IgD-negative memory B cell (primary cell): ENCODE data around the gene SRL. TPM values are rescaled to one million over a fixed set of nuclear protein-coding genes. Genes with fewer than 3 reads are reported as not detected.
A peak's percentile ranks its signal among the peaks of the same experiment; 100 is the strongest.

Source experiments
- H3K27ac Mint-ChIP-seq, 3 donors: one replicate each; pipeline ENCODE4 v1.8.0; 2020 to 2022; ENCODE audit warnings: mild to moderate bottlenecking in 3 of 3, mixed read lengths in 3 of 3, moderate library complexity in 1 of 3
- H3K27me3 Mint-ChIP-seq: one replicate; pipeline ENCODE4 v1.8.0; 2021; ENCODE audit warnings: mixed read lengths
- H3K36me3 Mint-ChIP-seq: one replicate; pipeline ENCODE4 v1.8.0; 2020; ENCODE audit warnings: mild to moderate bottlenecking, mixed read lengths
- H3K4me1 Mint-ChIP-seq, 3 donors: one replicate each; pipeline ENCODE4 v1.8.0; 2020 to 2022; ENCODE audit warnings: mixed read lengths in 3 of 3, mild to moderate bottlenecking in 1 of 3
- H3K4me3 Mint-ChIP-seq, 4 donors: one replicate each; pipeline ENCODE4 v1.8.0; 2020 to 2022; ENCODE audit warnings: mild to moderate bottlenecking in 4 of 4, mixed read lengths in 4 of 4, moderate library complexity in 3 of 4
- H3K9me3 Mint-ChIP-seq, 3 donors: one replicate each; pipeline ENCODE4 v1.8.0; 2020 to 2021; ENCODE audit warnings: mixed read lengths in 3 of 3, mild to moderate bottlenecking in 1 of 3
- polyA plus RNA-seq: library from polyadenylated mRNA; unstranded; fragments of 300-500 nt; fragmentation: Illumina TruSeq; gene quantifications from one replicate; pipeline ENCODE4 v1.2.3, GENCODE V29; 2021

The SRL gene
- not detected for polyA plus RNA-seq

GRCh38 chr16:4241928-4242283 is at the start of gene SRL:
SRL (minus strand) TSS chr16:4242080; CDS start chr16:4242067, 13 bp downstream.
- no peaks in the 10 kb centered on the region for H3K36me3 Mint-ChIP-seq
- peak within 1 kb of the TSS in 1 of 3 donors; percentile 77 for H3K27ac Mint-ChIP-seq
- peaks cover 18% of the 10 kb centered on the region for H3K27me3 Mint-ChIP-seq
- no peaks in the 10 kb centered on the region for H3K9me3 Mint-ChIP-seq
- no peaks in the 10 kb centered on the region for H3K4me1 Mint-ChIP-seq
- H3K4me3 Mint-ChIP-seq, result no peak within 1 kb of the TSS

DNA sequence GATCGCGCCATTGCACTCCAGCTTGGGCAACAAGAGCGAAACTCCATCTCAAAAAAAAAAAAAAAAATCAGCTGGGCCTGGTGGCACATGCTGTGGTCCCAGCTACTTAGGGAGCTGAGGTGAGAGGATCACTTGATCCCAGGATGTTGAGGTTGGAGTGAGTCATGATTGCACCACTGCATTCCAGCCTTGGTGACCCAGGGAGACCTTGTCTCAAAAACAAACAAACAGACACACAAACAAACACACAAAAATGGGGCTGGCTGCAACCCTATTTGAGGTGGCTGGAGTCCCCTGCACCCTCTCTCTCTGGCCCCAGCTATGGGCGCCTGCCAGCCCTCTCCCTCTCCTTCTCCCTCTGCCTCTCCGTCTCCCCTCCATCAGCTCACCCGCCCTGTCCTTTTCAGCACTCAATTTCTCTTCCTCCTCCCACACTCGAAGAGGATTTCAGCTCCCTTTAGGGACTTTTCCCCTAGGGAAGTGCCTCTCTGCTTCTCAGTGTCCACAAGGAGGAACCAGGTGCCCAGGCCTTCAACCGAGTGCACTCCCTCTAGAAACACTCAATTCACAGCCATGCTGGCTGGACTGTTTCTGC is 48.5 kb upstream of the SRL start:
- H3K9me3 Mint-ChIP-seq, result no peaks in the 10 kb centered on the region

DNA sequence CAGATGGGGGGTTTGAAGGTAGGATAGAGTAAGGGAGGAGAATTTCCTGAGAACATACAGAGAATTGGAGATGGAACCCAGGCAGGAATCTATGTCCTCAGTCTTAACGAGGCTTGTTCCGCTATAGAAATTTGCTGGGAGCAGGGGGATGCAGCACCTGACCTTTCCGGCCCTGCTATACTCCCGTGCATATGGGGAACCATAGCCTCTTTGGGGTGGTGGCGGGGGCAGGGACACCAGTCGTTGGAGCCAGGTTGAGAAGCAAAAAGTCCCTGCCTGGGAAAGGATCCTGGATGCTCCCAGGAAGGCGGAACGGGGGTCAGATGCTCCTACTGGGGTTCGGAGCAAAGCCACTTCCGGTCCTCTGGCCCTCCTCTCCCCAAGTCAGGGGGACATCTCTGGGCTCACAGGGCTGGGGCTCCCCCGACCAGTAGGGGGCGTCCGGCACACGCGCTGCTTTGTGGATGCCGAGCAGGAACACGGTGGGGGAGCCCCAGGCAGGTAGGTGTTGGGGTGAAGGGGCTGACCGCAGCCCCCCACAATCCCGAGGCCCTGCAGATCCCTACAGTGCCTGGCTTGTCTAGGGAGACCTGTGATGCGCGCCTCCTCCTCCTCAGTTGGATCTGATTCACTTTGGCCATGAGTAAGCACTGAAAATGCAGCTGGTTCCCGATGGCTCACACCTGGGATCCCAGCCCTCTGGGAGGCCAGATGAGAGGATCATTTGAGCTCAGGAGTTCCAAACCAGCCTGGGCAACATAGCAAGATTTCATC is 46.5 kb upstream of the SRL start:
- Mint-ChIP-seq H3K27ac (peak overlapping the region in 1 of 3 donors; percentile 16), H3K27me3 (peaks cover 11% of the 10 kb centered on the region), H3K4me1 (peaks cover 0 to 5% (median 3%) of the 10 kb centered on the region in 3 donors), H3K9me3 (no peaks in the 10 kb centered on the region), H3K4me3 (no peak overlapping the region), H3K36me3 (peaks cover 3% of the 10 kb centered on the region)

More for the DNA sequence above, 48.5 kb upstream of the SRL start:
- H3K4me3 Mint-ChIP-seq, result peak overlapping the region in 1 of 4 donors; percentile 74
- H3K27ac Mint-ChIP-seq, result peak overlapping the region in 1 of 3 donors; percentile 27
- peaks cover 5% of the 10 kb centered on the region for H3K27me3 Mint-ChIP-seq
- peaks cover 0 to 5% (median 2%) of the 10 kb centered on the region in 3 donors for H3K4me1 Mint-ChIP-seq
- H3K36me3 Mint-ChIP-seq, result peaks cover 4% of the 10 kb centered on the region

GRCh38 chr16:4285167-4285566 is 43.3 kb upstream of the SRL start:
- Mint-ChIP-seq H3K36me3 (peaks cover 2% of the 10 kb centered on the region), H3K27me3 (peaks cover 7% of the 10 kb centered on the region), H3K4me3 (no peak overlapping the region), H3K27ac (no peak overlapping the region), H3K9me3 (peaks cover 0 to 6% (median 3%) of the 10 kb centered on the region in 3 donors), H3K4me1 (peaks cover 0 to 5% (median 1%) of the 10 kb centered on the region in 3 donors)

DNA sequence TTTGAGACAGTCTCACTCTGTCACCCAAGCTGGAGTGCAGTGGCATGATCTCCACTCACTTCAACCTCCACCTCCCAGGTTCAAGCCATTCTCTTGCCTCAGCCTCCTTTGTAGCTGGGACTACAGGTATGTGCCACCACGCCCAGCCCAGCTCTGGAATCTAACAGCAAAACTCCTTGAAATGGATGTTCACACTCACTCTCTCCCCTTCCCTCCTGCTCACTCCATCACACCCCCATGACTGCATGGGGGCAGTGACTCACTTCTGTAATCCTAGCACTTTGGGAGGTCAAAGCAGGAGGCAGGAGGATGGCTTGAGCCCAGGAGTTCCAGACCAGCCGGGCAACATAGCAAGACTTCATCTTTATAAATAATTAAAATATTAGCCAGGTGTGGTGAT is 42.1 kb upstream of the SRL start:
- peaks cover 0 to 6% (median 3%) of the 10 kb centered on the region in 3 donors for H3K9me3 Mint-ChIP-seq
- no peak overlapping the region for H3K27ac Mint-ChIP-seq
- peaks cover 2% of the 10 kb centered on the region for H3K36me3 Mint-ChIP-seq
- H3K4me3 Mint-ChIP-seq, result peak overlapping the region in 1 of 4 donors; percentile 53
- H3K4me1 Mint-ChIP-seq, result peaks cover 0 to 5% (median 1%) of the 10 kb centered on the region in 3 donors
- peaks cover 7% of the 10 kb centered on the region for H3K27me3 Mint-ChIP-seq

DNA sequence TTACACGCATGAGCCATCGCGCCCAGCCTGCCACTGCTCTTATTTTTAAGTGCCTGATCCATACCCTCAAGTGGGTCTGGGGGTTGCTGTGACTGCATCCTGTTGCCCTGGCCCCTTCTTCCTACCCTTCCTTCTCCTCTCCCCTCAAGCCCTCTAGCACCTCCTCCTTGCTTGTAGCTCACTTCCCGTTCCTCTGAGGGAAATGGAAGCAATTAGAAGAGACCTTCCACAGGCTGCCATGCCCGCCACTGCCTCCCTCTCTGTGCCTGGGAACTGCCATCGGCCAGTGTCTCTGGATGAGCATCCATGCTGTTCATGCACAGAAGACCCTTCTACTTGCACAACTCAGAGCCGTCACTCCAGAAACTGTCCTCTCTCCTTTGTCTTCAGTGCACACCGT is 41.6 kb upstream of the SRL start:
- Mint-ChIP-seq H3K36me3 (peaks cover 2% of the 10 kb centered on the region), H3K4me1 (peaks cover 0 to 5% (median 1%) of the 10 kb centered on the region in 3 donors), H3K27ac (no peak overlapping the region), H3K4me3 (no peak overlapping the region), H3K9me3 (peaks cover 0 to 6% (median 3%) of the 10 kb centered on the region in 3 donors), H3K27me3 (peaks cover 8% of the 10 kb centered on the region)

DNA sequence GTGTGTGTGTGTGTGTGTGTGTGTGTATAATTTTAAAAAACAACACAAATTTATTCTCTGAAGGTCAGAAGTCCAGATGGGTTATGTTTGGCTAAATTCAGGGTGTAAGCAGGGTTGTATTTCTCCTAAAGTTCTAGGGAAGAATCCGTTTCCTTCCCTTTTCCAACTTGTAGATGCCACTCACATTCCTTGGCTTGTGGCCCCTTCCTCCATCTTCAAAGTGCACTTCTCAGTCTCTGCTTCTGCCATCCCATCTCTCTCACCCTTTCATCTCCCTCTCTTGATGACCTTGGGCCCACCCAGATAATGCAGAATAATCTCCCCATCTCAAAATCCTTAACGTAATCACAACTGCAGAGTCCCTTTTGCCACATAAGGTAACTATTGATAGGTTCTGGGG is 38.7 kb upstream of the SRL start:
- Mint-ChIP-seq H3K4me3 (no peak overlapping the region), H3K27ac (no peak overlapping the region), H3K4me1 (peaks cover 0 to 1% (median 0%) of the 10 kb centered on the region in 3 donors), H3K27me3 (peaks cover 7% of the 10 kb centered on the region), H3K36me3 (peaks cover 2% of the 10 kb centered on the region), H3K9me3 (peaks cover 0 to 6% (median 3%) of the 10 kb centered on the region in 3 donors)

GRCh38 chr16:4277987-4278513 is 36.2 kb upstream of the SRL start:
- H3K27ac Mint-ChIP-seq, result no peak overlapping the region
- H3K36me3 Mint-ChIP-seq, result peaks cover 2% of the 10 kb centered on the region
- H3K4me1 Mint-ChIP-seq, result peaks cover 1 to 8% (median 4%) of the 10 kb centered on the region in 3 donors
- H3K4me3 Mint-ChIP-seq, result peak overlapping the region in 1 of 4 donors; percentile 26
- H3K9me3 Mint-ChIP-seq, result peaks cover 0 to 6% (median 3%) of the 10 kb centered on the region in 3 donors
- H3K27me3 Mint-ChIP-seq, result peaks cover 1% of the 10 kb centered on the region

- Mint-ChIP-seq H3K9me3 (peaks cover 0 to 3% (median 2%) of the 10 kb centered on the region in 3 donors), H3K4me3 (peak overlapping the region in 2 of 4 donors; percentile 26 to 74), H3K4me1 (peaks cover 2 to 13% (median 5%) of the 10 kb centered on the region in 3 donors), H3K27ac (peak overlapping the region in 1 of 3 donors; percentile 100), H3K27me3 (peaks cover 1% of the 10 kb centered on the region), H3K36me3 (peaks cover 2% of the 10 kb centered on the region)
Measured at GRCh38 chr16:4275861-4276260, 34.0 kb upstream of the SRL start.

- Mint-ChIP-seq H3K4me1 (peaks cover 8 to 13% (median 8%) of the 10 kb centered on the region in 3 donors), H3K27me3 (peaks cover 1% of the 10 kb centered on the region), H3K4me3 (peak overlapping the region; percentile 80 to 96 (median 88)), H3K27ac (peak overlapping the region; percentile 63 to 100 (median 90)), H3K9me3 (no peaks in the 10 kb centered on the region), H3K36me3 (no peaks in the 10 kb centered on the region)
Measured at GRCh38 chr16:4273858-4274311, 32.0 kb upstream of the SRL start.

DNA sequence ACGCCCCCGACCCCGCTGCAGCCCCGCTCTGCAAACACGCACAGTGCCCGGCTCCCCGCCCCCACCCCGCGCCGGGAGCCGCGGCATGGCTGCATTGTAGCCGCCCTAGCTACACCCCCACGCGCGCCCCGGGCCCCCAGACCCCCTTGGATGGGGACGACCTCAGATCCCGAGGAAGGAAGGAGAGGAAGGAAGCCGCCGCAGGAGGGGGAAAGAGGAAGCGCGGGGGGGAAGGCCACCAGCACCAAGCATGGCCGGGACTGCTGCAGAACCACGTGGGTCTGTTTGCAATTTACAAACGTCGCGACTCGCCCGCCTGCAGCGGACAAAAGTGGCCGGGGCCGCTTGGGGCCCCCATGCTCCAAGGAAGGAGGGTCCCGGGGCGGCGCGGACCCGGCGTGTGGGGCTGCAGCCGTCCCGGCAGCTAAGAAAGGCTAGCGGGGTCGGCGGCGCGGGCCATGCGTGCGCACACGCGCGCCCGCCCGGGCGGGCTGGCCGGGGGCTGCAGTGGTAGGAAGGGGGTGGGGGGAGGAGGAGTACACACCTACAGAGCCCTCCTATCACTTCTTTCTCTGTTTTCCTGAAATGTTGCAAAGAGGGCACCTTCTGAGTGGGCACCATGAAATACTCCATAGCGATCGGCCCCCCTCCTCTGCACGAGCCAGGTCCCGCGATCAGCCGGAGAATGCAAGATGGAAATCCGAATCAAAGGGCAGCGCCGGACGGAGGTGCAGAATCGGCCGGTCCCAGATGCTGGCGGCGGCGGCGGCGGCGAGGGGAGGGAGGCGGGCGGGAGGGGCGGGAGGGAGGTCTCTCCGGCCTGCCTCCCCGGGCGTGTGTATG is 30.5 kb upstream of the SRL start:
- Mint-ChIP-seq H3K27ac (peak overlapping the region; percentile 94 to 100 (median 99)), H3K36me3 (no peaks in the 10 kb centered on the region), H3K9me3 (no peaks in the 10 kb centered on the region), H3K27me3 (no peaks in the 10 kb centered on the region), H3K4me3 (peak overlapping the region; percentile 88 to 98 (median 96)), H3K4me1 (peaks cover 8 to 13% (median 11%) of the 10 kb centered on the region in 3 donors)

- no peaks in the 10 kb centered on the region for H3K27me3 Mint-ChIP-seq
Measured at GRCh38 chr16:4271176-4272113, 29.6 kb upstream of the SRL start.

DNA sequence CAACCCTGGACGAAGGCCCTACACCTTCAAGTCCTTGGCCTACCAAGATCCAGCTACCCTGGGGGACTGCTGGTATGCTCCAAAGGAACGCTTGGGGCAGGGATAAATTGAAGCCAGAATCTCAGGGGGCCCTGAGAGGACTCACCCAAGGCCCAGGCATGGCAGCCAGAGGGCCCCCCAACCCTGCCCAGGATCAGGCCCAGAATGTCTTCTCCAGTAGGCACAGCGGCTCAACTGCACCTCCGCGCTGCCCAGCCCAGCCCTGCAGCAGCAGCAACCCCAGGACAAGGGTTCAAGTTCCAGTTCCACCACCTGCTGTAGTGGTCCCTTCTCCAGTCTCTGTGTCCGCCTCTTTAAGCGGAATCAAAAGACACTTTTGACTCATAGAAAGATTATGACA is 28.7 kb upstream of the SRL start:
- no peaks in the 10 kb centered on the region for H3K27me3 Mint-ChIP-seq
- no peaks in the 10 kb centered on the region for H3K36me3 Mint-ChIP-seq
- peak overlapping the region; percentile 88 to 96 (median 94) for H3K4me3 Mint-ChIP-seq
- H3K4me1 Mint-ChIP-seq, result peaks cover 8 to 13% (median 11%) of the 10 kb centered on the region in 3 donors
- H3K27ac Mint-ChIP-seq, result peak overlapping the region in 1 of 3 donors; percentile 100
- H3K9me3 Mint-ChIP-seq, result no peaks in the 10 kb centered on the region

More at GRCh38 chr16:4271176-4272113, 29.6 kb upstream of the SRL start:
- no peaks in the 10 kb centered on the region for H3K9me3 Mint-ChIP-seq
- H3K4me3 Mint-ChIP-seq, result peak overlapping the region; percentile 88 to 96 (median 94)
- H3K36me3 Mint-ChIP-seq, result no peaks in the 10 kb centered on the region
- H3K4me1 Mint-ChIP-seq, result peaks cover 8 to 13% (median 11%) of the 10 kb centered on the region in 3 donors
- peak overlapping the region; percentile 76 to 100 (median 96) for H3K27ac Mint-ChIP-seq
